Measurements from ENCODE around the gene KCNB1.

- no peak for TF ChIP-seq CTCF (IDR thresholded peaks at IDR 0.05; ENCODE audit: insufficient read depth, low read length)
- TF ChIP-seq REST (IDR thresholded peaks at IDR 0.05; ENCODE audit: insufficient replicate concordance, low read depth) = no peak
- no peak for TF ChIP-seq POLR2AphosphoS5 (IDR thresholded peaks at IDR 0.05; ENCODE audit: low read depth)
These were observed 49.9 kb downstream of the KCNB1 start for GRCh38 chr20:49432550-49432949.

Data from HL-60 (cell line).